Thyroid gland (tissue), 4 donors: ENCODE measurements around the gene C11orf91. TPM values are rescaled to one million over a fixed set of nuclear protein-coding genes. Genes with fewer than 3 reads are reported as not detected.

ENCODE experiments used
- DNase-seq, 2 donors: peaks; one replicate each; pipeline ENCODE4 v3.0.0-alpha.2; 2019
- H3K27ac ChIP-seq, 3 donors: fragments of 200-600 bp; sonication (generic); 1 replicate in 2 of 3; 2 replicates in 1 of 3; pipeline ENCODE4 v1.5.1; 2016 to 2019; ENCODE audit warnings: mild to moderate bottlenecking in 1 of 3, moderate library complexity in 1 of 3
- H3K27me3 ChIP-seq: fragments of 200-600 bp; sonication (generic); one replicate; pipeline ENCODE4 v1.5.1; 2019
- H3K36me3 ChIP-seq, 2 donors: fragments of 200-600 bp; sonication (generic); one replicate each; pipeline ENCODE4 v1.5.1; 2016 to 2019
- H3K4me1 ChIP-seq, 2 donors: fragments of 200-600 bp; sonication (generic); one replicate each; pipeline ENCODE4 v1.5.1; 2017 to 2019
- H3K4me3 ChIP-seq, 3 donors: fragments of 200-600 bp; sonication (generic); replicated peaks in 1 of 3; 1 replicate in 2 of 3; 2 replicates in 1 of 3; pipeline ENCODE4 v1.5.1; 2016; ENCODE audit warnings: mild to moderate bottlenecking in 1 of 3
- H3K9me3 ChIP-seq: fragments of 200-600 bp; sonication (generic); one replicate; pipeline ENCODE4 v1.5.1; 2017
- POLR2A ChIP-seq, 2 donors: fragments of 450-650 bp; IDR thresholded peaks; one replicate each; pipeline ENCODE4 v1.6.1; 2017; ENCODE audit warnings: antibody characterized with exemption in 2 of 2, mild to moderate bottlenecking in 2 of 2, moderate library complexity in 1 of 2
- WGBS, 2 donors: methylation state at CpG; one replicate each; pipeline ENCODE4 v1.1.5; 2017; 5-methylcytosine and 5-hydroxymethylcytosine counted together
- intact Hi-C: fragments of 100-400 bp; cut with DNase I; formaldehyde crosslinking; loops from one replicate; pipeline ENCODE4 v1.15.1; 2023
- total RNA-seq, 4 donors: library from RNA; depleted of rRNA; stranded (reverse); fragments of >200 nt; gene quantifications; one replicate each; pipeline ENCODE4 v1.2.3, GENCODE V29; 2016
- TF ChIP-seq, protein P1 (sequence below), 6 experiments: fragments of 200-600 bp in 3 of 6; fragments of 450-650 bp in 3 of 6; sonication (generic) in 3 of 6; IDR thresholded peaks; one replicate each; pipeline ENCODE4 v1.5.1; 2016 to 2019; ENCODE audit warnings: antibody characterized with exemption in 6 of 6, mild to moderate bottlenecking in 2 of 6, inconsistent platforms in 1 of 6, moderate library complexity in 1 of 6

Gene C11orf91
- total RNA-seq, 4 donors from 2014 or later: not detected

DNA sequence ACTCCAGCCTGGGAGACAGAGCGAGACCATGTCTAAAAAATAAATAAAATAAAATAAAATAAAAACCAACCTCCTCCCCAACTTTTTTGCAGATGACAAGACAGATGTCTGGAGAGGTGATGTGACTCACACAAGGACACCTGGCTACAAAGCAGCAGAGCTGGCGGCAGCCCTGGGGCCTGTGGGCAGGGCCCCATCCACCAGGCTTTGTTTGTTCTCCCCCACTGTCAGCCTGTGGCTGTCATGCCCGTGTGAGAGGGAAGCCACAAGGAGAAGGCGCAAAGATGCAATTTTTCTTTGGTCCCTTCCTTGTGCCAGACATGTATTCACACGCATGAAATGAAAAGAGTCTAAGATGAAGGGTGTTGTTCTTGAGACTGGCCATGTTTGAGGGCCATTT, 19.0 kb upstream of the C11orf91 start:
- no peaks in the 10 kb centered on the region for H3K9me3 ChIP-seq
- peak overlapping the region in 1 of 3 donors; percentile 98 for H3K27ac ChIP-seq
- no peak for TF ChIP-seq POLR2A (IDR thresholded peaks at IDR 0.05)
- TF ChIP-seq, protein P1, sequence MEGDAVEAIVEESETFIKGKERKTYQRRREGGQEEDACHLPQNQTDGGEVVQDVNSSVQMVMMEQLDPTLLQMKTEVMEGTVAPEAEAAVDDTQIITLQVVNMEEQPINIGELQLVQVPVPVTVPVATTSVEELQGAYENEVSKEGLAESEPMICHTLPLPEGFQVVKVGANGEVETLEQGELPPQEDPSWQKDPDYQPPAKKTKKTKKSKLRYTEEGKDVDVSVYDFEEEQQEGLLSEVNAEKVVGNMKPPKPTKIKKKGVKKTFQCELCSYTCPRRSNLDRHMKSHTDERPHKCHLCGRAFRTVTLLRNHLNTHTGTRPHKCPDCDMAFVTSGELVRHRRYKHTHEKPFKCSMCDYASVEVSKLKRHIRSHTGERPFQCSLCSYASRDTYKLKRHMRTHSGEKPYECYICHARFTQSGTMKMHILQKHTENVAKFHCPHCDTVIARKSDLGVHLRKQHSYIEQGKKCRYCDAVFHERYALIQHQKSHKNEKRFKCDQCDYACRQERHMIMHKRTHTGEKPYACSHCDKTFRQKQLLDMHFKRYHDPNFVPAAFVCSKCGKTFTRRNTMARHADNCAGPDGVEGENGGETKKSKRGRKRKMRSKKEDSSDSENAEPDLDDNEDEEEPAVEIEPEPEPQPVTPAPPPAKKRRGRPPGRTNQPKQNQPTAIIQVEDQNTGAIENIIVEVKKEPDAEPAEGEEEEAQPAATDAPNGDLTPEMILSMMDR (IDR thresholded peaks at IDR 0.05): no peak
- 91 to 92% methylated on average over 5 of the region's 5 CpGs for WGBS, 2 donors
- H3K27me3 ChIP-seq: no peaks in the 10 kb centered on the region
- H3K4me1 ChIP-seq: peaks cover 24 to 32% of the 10 kb centered on the region in 2 donors
- peaks cover 29 to 34% of the 10 kb centered on the region in 2 donors for H3K36me3 ChIP-seq
- no peak overlapping the region for H3K4me3 ChIP-seq
- no peak for DNase-seq
- intact Hi-C loops: no loop called here

DNA sequence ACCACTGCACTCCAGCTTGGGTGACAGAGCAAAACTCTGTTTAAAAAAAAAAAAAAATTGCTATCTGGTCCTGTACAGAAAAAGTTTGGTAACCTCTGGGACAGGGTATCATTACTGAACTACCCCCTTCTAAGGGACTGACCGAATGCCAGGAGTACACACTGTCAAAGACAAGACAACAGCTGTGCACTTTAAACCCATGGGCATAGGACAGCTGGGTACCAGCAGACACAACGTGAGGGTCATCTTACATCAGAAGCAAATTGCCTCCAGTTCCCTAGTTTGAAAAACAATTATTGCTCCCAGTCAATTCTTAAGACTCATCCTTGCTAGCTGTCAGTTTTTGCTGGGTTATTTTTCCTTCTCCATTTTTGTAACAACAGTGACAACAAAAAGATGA, 17.8 kb upstream of the C11orf91 start:
- Histone ChIP-seq H3K27me3 (no peaks in the 10 kb centered on the region), H3K4me3 (no peak overlapping the region), H3K27ac (no peak overlapping the region), H3K9me3 (no peaks in the 10 kb centered on the region), H3K36me3 (peaks cover 29 to 40% of the 10 kb centered on the region in 2 donors), H3K4me1 (peaks cover 12 to 20% of the 10 kb centered on the region in 2 donors)
- no peak for TF ChIP-seq POLR2A (IDR thresholded peaks at IDR 0.05)
- TF ChIP-seq, protein P1 (IDR thresholded peaks at IDR 0.05): no peak
- DNase-seq: no peak
- intact Hi-C loops: no loop called here
- 78 to 79% methylated on average over 2 of the region's 2 CpGs for WGBS, 2 donors

- intact Hi-C loops: no loop called here
- Histone ChIP-seq H3K27me3 (no peaks in the 10 kb centered on the region), H3K27ac (no peak overlapping the region), H3K9me3 (no peaks in the 10 kb centered on the region), H3K4me3 (no peak overlapping the region), H3K36me3 (peaks cover 21 to 46% of the 10 kb centered on the region in 2 donors), H3K4me1 (peaks cover 0 to 5% of the 10 kb centered on the region in 2 donors)
- WGBS, 2 donors: 86 to 91% methylated on average over 2 of the region's 2 CpGs
- TF ChIP-seq POLR2A (IDR thresholded peaks at IDR 0.05): no peak
- TF ChIP-seq, protein P1 (IDR thresholded peaks at IDR 0.05): peak in 2 of 6 experiments; percentile 28 to 34
- no peak for DNase-seq
Measured at GRCh38 chr11:33716243-33716642, 15.6 kb upstream of the C11orf91 start.

GRCh38 chr11:33713856-33714398, 13.3 kb upstream of the C11orf91 start:
- 74 to 75% methylated on average over 4 of the region's 4 CpGs for WGBS, 2 donors
- H3K36me3 ChIP-seq: peaks cover 29 to 58% of the 10 kb centered on the region in 2 donors
- no peak for TF ChIP-seq POLR2A (IDR thresholded peaks at IDR 0.05)
- TF ChIP-seq, protein P1 (IDR thresholded peaks at IDR 0.05): no peak
- intact Hi-C loops: no loop called here
- H3K4me3 ChIP-seq: no peak overlapping the region
- peaks cover 0 to 5% of the 10 kb centered on the region in 2 donors for H3K4me1 ChIP-seq
- no peak for DNase-seq
- H3K9me3 ChIP-seq: no peaks in the 10 kb centered on the region
- no peak overlapping the region for H3K27ac ChIP-seq
- no peaks in the 10 kb centered on the region for H3K27me3 ChIP-seq

DNA sequence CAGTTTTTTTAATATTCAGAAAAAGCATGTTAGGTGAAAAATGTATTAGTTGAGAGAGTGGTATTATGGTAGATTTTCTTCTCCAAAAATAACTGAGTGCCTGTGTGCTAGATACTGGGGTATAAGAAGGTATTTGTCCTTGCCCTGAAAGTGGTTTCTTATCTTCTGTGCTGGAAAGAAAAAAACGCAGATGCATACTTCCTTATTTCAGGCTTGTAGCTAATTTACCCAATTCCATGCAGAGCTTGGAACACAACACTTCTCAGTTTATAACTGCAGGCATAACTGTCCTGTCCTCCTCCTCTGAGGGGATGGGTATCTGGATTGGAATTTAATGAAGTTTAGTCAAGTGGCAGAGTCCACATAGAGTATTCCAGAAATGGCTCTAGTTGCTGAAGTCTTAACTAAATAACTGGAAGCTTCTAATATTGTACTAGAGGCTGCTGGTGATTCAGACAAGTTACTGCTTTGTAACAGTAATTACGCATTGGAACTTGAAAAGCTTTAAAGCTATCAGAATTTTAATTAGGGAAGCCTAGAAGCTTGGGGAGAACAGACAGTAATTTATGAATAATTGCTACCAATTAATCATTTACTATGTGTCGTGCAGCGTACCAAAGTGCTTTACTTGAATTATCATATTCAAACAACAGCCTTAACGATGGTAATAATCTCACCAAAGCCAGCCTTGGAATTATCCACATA, 12.7 kb upstream of the C11orf91 start:
- peaks cover 34 to 59% of the 10 kb centered on the region in 2 donors for H3K36me3 ChIP-seq
- peaks cover 0 to 5% of the 10 kb centered on the region in 2 donors for H3K4me1 ChIP-seq
- 90 to 92% methylated on average over 5 of the region's 5 CpGs for WGBS, 2 donors
- intact Hi-C loops: no loop called here
- DNase-seq: no peak
- H3K4me3 ChIP-seq: no peak overlapping the region
- H3K27me3 ChIP-seq: no peaks in the 10 kb centered on the region
- no peak for TF ChIP-seq POLR2A (IDR thresholded peaks at IDR 0.05)
- TF ChIP-seq, protein P1 (IDR thresholded peaks at IDR 0.05): no peak
- H3K9me3 ChIP-seq: no peaks in the 10 kb centered on the region
- H3K27ac ChIP-seq: no peak overlapping the region
